ENCODE data around the gene IFRD2. TPM values are rescaled to one million over a fixed set of nuclear protein-coding genes. Genes with fewer than 3 reads are reported as not detected.
A peak's percentile ranks its signal among the peaks of the same experiment; 100 is the strongest.

The IFRD2 gene
- total RNA-seq, 3 donors from 2014 or later, result 50.4 to 82.3 (median 72.7) TPM

- H3K27ac ChIP-seq, result peak overlapping the region; percentile 72 to 100
- H3K36me3 ChIP-seq, result no peaks in the 10 kb centered on the region
These were observed 35.0 kb downstream of the IFRD2 start for GRCh38 chr3:50256978-50257890.

GRCh38 chr3:50255251-50255615, 37.0 kb downstream of the IFRD2 start:
- no peaks in the 10 kb centered on the region for H3K9me3 ChIP-seq
- H3K36me3 ChIP-seq, result no peaks in the 10 kb centered on the region
- no peaks in the 10 kb centered on the region for H3K27me3 ChIP-seq
- no peak for DNase-seq (ENCODE audit: low spot score in 2 of 2)
- no peak overlapping the region for H3K4me3 ChIP-seq
- TF ChIP-seq POLR2AphosphoS5 (IDR thresholded peaks at IDR 0.05), result no peak
- no peak for TF ChIP-seq CTCF (IDR thresholded peaks at IDR 0.05)
- TF ChIP-seq POLR2A (IDR thresholded peaks at IDR 0.05), result no peak
- intact Hi-C loops (cut with DNase I; ENCODE audit: low total_unique reads), result no loop called here
- peak overlapping the region; percentile 76 to 93 for H3K27ac ChIP-seq
- H3K4me1 ChIP-seq, result peaks cover 0 to 14% of the 10 kb centered on the region in 2 donors

More at GRCh38 chr3:50256978-50257890, 35.0 kb downstream of the IFRD2 start:
- intact Hi-C loops (cut with DNase I; ENCODE audit: low total_unique reads), result no loop called here
- peak in 1 of 3 donors; percentile 27 for TF ChIP-seq CTCF (IDR thresholded peaks at IDR 0.05)
- TF ChIP-seq POLR2A (IDR thresholded peaks at IDR 0.05), result no peak
- Histone ChIP-seq H3K4me3 (no peak overlapping the region), H3K4me1 (peaks cover 9 to 21% of the 10 kb centered on the region in 2 donors), H3K27me3 (no peaks in the 10 kb centered on the region), H3K9me3 (no peaks in the 10 kb centered on the region)
- DNase-seq (ENCODE audit: low spot score in 2 of 2), result no peak

DNA sequence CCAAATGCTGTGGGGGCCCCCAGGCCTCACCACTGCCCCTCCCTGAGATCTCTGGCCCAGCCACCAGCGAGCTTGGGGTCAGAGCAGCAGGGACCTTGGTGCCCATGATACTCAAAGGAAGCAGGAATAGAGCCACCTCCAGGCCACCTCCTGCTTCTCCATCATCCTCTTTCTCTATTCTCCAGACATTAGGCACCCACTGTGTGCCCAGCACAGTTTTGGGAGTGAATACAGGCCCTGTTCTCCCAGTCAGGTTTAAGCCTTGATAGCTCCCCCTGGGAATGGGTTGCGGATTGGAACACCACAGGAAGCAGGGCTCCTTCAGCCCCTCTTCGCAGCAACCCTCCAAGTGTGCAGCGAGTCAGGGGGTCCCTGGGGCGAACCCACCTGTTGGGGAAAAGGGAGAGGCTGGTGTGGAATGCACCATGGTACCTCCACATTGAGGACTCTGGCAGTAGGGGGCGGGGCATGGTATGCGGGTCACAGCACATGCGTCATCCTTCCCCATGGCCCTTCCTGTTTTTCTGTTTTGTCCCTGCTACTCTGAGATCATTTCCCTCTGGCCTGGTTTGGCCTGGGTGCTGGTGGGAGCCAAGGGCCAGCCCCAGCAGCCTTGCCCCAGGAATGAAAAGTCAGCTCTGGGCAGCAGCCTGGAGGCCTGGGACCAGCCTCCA, 37.5 kb downstream of the IFRD2 start:
- peak overlapping the region; percentile 76 to 93 for H3K27ac ChIP-seq
- intact Hi-C loops (cut with DNase I; ENCODE audit: low total_unique reads), result no loop called here
- H3K4me1 ChIP-seq, result peaks cover 0 to 18% of the 10 kb centered on the region in 2 donors
- H3K4me3 ChIP-seq, result no peak overlapping the region
- TF ChIP-seq CTCF (IDR thresholded peaks at IDR 0.05) (no peak), POLR2AphosphoS5 (IDR thresholded peaks at IDR 0.05) (no peak), POLR2A (IDR thresholded peaks at IDR 0.05) (no peak)
- H3K9me3 ChIP-seq, result no peaks in the 10 kb centered on the region
- H3K36me3 ChIP-seq, result no peaks in the 10 kb centered on the region
- peak in 1 of 2 donors; percentile 70 for DNase-seq (ENCODE audit: low spot score in 2 of 2)
- H3K27me3 ChIP-seq, result no peaks in the 10 kb centered on the region

GRCh38 chr3:50251220-50251619, 41.0 kb downstream of the IFRD2 start:
- Histone ChIP-seq H3K27me3 (no peaks in the 10 kb centered on the region), H3K9me3 (no peaks in the 10 kb centered on the region), H3K4me3 (no peak overlapping the region), H3K4me1 (peaks cover 12 to 19% of the 10 kb centered on the region in 2 donors), H3K36me3 (no peaks in the 10 kb centered on the region), H3K27ac (peak overlapping the region; percentile 40 to 93)
- no peak for DNase-seq (ENCODE audit: low spot score in 2 of 2)
- TF ChIP-seq CTCF (IDR thresholded peaks at IDR 0.05), result no peak
- no peak for TF ChIP-seq POLR2AphosphoS5 (IDR thresholded peaks at IDR 0.05)
- TF ChIP-seq POLR2A (IDR thresholded peaks at IDR 0.05), result no peak
- intact Hi-C loops (cut with DNase I; ENCODE audit: low total_unique reads), result no loop called here

GRCh38 chr3:50250514-50250913, 41.7 kb downstream of the IFRD2 start:
- TF ChIP-seq POLR2AphosphoS5 (IDR thresholded peaks at IDR 0.05) (no peak), POLR2A (IDR thresholded peaks at IDR 0.05) (no peak), CTCF (IDR thresholded peaks at IDR 0.05) (no peak)
- peak overlapping the region; percentile 92 to 98 for H3K27ac ChIP-seq
- H3K36me3 ChIP-seq, result no peaks in the 10 kb centered on the region
- H3K9me3 ChIP-seq, result no peaks in the 10 kb centered on the region
- no peak for DNase-seq (ENCODE audit: low spot score in 2 of 2)
- no peak overlapping the region for H3K4me3 ChIP-seq
- peaks cover 17 to 20% of the 10 kb centered on the region in 2 donors for H3K4me1 ChIP-seq
- intact Hi-C loops (cut with DNase I; ENCODE audit: low total_unique reads), result no loop called here
- no peaks in the 10 kb centered on the region for H3K27me3 ChIP-seq
